HG02970 (cell line): ENCODE results near the gene HSP90B1.

Source experiments
- ATAC-seq: cut with Tn5 transposase; IDR thresholded peaks from one replicate; pipeline ENCODE4 v1.9.1; 2021; ENCODE audit warnings: mild to moderate bottlenecking, moderate library complexity, moderate number of reproducible peaks; ENCODE audit not compliant: unreplicated experiment, low FRiP score

Gene HSP90B1

DNA sequence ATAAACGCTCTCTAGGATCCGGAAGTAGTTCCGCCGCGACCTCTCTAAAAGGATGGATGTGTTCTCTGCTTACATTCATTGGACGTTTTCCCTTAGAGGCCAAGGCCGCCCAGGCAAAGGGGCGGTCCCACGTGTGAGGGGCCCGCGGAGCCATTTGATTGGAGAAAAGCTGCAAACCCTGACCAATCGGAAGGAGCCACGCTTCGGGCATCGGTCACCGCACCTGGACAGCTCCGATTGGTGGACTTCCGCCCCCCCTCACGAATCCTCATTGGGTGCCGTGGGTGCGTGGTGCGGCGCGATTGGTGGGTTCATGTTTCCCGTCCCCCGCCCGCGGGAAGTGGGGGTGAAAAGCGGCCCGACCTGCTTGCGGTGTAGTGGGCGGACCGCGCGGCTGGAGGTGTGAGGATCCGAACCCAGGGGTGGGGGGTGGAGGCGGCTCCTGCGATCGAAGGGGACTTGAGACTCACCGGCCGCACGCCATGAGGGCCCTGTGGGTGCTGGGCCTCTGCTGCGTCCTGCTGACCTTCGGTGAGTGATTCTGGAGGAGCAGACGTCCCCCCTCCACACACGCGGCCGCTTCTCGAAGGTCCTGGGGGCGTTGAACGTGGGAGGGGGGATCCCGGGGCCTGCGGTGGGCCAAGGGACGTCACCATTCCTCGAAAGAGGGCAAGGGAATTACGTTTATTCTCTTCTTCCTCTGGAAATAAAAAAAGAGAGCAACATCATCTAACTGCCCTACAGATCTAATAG lies at the start of gene HSP90B1:
HSP90B1 (plus strand) TSS at position 377 of the 753 bp plus-strand sequence; CDS start at position 483, 106 bp downstream.
- peak; percentile 75 for ATAC-seq

DNA sequence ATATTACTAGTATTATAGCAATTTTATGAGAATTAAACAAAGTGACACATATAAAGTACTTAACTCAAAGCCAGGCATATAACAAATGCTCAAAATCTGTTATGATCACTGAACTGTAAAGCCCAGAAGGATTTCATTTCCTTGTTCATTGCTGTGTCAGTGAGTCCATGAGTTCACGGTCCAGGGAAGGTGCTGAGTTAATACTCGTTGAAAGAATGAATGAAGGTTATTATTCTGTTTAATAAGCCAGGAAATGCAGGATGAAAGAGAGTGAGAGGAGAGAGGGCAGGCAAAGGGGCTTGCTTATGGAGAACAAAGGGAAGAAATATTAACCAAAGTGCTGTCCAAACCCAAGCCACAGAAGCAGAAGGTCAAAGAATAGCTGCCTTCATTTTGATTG lies 48.9 kb upstream of the HSP90B1 start:
- ATAC-seq, result no peak

- ATAC-seq, result no peak
Observed at GRCh38 chr12:103882861-103883596, 47.2 kb upstream of the HSP90B1 start.

- no peak for ATAC-seq
Observed at GRCh38 chr12:103883908-103884307, 46.3 kb upstream of the HSP90B1 start.

- ATAC-seq, result no peak
Observed at GRCh38 chr12:103884316-103884715, 45.9 kb upstream of the HSP90B1 start.

- ATAC-seq, result no peak
Observed at GRCh38 chr12:103886195-103886797, 43.9 kb upstream of the HSP90B1 start.

- ATAC-seq, result no peak
Observed at GRCh38 chr12:103887738-103888137, 42.5 kb upstream of the HSP90B1 start.

DNA sequence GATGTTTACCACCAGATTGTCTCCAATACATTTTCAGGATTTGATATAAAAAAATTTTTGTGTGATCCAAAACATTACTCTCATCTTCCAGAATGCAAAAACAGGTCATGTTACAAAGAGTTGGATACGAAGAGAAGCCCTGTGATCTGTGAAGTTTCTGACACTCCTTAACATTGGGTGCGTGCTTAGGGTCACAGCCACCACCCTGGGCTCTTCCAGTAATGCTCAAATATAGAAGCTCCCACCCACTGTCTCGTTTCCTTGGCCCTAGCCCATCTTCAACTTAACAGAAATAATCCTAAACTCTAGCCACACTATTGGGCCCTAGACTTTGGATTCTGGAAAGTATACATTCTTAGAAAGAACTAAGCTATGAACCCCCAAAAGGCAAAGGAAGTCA lies 32.9 kb upstream of the HSP90B1 start:
- no peak for ATAC-seq

DNA sequence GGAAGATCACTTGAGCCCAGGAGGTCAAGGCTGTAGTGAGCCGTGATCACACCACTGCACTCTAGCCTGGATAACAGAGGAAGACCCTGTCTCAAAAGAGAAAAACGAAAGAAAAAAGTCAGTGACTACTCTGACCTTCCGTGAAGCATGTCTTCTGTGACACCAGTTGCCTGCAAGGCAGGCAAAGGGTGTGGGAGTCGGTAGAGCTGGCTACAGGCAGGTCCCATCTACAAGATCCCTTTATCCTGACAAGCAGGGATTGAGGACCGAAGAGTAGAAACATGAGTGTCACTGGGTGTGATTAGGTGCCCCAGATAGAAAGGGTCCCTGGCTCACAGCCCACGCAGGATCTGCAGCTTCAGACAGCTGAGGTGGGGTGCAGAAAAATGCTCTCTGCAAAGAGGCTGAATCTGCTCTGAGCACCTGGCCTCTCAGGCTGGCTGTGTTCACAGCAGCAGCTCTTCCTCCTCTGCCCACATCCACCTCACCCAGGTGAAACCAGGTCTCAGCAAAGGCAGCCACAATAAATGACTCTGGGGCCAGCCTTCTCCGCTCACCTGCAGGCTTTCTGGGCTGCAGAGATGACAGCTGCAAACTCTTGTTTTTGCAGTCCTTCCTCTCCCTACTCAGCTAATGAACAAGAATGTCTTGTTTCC lies 28.6 kb upstream of the HSP90B1 start:
- no peak for ATAC-seq

- no peak for ATAC-seq
Observed at GRCh38 chr12:103903993-103904392, 26.2 kb upstream of the HSP90B1 start.

- no peak for ATAC-seq
Observed at GRCh38 chr12:103905730-103906349, 24.4 kb upstream of the HSP90B1 start.

DNA sequence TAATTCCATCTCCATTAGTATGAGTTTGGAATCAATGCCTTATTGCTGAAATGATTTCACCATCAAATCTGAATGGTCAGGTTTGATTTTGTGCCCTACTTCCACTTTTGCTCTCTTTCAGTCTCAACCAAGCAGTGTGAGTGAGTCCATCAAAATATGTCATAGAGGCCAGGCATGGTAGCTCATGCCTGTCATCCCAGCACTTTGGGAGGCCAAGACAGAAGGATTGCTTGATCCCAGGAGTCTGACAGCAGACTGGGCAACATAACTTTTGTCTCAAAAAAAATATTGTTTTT lies 22.0 kb upstream of the HSP90B1 start:
- ATAC-seq, result no peak

GRCh38 chr12:103908877-103909276 lies 21.3 kb upstream of the HSP90B1 start:
- no peak for ATAC-seq

GRCh38 chr12:103909811-103910210 lies 20.4 kb upstream of the HSP90B1 start:
- no peak for ATAC-seq

GRCh38 chr12:103912069-103912468 lies 18.1 kb upstream of the HSP90B1 start:
- no peak for ATAC-seq

- ATAC-seq, result no peak
Observed at GRCh38 chr12:103913100-103913499, 17.1 kb upstream of the HSP90B1 start.

- no peak for ATAC-seq
Observed at GRCh38 chr12:103915306-103915705, 14.9 kb upstream of the HSP90B1 start.

DNA sequence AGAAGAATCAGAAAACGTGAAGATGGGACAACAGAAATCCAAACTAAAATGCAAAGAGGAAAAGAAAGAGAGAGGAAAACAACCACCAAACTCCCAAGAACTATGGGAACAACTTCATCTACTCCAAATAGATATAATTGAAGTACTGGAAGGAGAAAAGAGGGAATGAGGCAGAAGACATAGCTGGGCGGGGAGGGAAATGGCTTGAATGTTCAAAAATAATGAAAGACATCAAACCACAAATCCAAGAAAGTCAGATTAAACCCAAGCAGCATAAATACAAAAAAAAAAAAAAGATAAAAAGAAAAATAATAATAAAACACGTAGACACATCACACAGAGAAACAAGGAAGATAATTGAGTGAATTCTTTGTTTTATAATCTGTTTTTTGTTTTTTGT lies 12.3 kb upstream of the HSP90B1 start:
- ATAC-seq, result no peak

DNA sequence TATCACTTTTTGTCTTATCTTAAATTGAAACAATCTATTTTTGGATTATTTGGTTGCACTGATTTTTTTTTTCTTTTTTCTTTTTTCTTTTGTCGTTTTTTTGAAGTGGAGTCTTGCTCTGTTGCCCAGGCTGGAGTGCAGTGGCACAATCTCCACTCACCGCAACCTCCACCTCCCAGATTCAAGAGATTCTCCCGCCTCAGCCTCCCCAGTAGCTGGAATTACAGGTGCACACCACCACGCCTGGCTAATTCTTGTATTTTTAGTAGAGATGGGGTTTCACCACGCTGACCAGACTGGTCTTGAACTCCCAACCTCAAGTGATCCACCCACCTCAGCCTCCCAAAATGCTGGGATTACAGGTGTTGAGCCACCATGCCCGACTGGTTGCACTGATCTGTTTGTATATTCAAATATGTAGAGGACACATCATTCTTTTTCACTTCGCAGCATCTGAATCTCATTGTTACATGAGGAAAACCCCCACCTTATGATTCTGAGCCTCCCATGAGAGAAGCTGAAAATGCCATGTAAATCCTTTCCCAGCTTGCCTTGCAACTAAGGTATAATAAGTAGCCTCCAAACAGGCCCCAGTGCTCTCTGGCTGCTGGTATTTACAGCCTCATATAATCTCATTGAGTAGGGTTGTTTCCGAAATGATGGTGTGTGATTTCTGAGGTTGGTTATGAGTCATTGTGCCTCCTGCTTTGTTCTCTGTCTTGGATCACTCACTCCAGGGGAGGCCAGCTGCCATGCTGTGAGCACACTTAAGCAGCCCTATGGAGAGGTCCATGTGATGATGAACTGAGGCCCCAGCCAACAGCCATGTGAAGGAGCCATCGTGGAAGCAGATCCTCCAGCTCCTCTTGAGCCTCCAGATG lies 5.2 kb upstream of the HSP90B1 start:
- no peak for ATAC-seq

DNA sequence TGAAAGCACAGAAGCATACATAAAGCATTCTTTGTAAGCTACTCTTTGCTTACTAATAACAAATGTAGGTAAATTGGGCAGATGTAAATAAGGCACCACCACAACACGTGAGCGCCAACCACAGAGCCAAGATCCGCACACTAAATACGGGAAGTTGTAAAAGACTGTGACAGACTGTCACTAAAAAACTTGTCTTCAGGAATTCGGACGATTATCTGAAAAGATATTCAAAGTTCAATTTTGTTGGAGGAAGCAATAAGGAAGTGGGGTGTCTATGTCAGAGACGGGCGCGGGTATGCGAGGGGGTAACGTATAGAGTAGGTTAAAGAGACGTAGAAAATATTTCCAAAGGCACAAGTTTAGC lies 1.5 kb upstream of the HSP90B1 start:
- peak; percentile 8 for ATAC-seq
